GM10248 (cell line): ENCODE measurements around the gene PRKCE.

Experiments used
- CTCF ChIA-PET: fragments of 300-600 bp; sonication (Branson Sonifier 250); formaldehyde crosslinking; extraction: SDS; loops from one replicate; lab custom pipeline; 2021; ENCODE audit warnings: antibody characterized with exemption; lab: Yijun Ruan, JAX
- POLR2A ChIA-PET: fragments of 350-650 bp; sonication (Branson Sonifier 250); formaldehyde crosslinking; extraction: SDS; loops from one replicate; lab custom pipeline; 2020; ENCODE audit warnings: antibody characterized with exemption; lab: Yijun Ruan, JAX
- DNase-seq: peaks from one replicate; pipeline ENCODE4 v3.0.0; 2012; ENCODE audit errors: extremely low spot score
- TF ChIP-seq, protein P1 (sequence below): IDR thresholded peaks from 2 replicates; pipeline ENCODE4 v1.5.1; 2012; ENCODE audit warnings: mild to moderate bottlenecking, low read depth; ENCODE audit errors: extremely low read depth, missing control alignments, control extremely low read depth

PRKCE gene

GRCh38 chr2:46097714-46098480 lies 446.4 kb downstream of the PRKCE start:
- CTCF ChIA-PET, result interaction anchor here (0.8 to 2.6 kb wide), 5 partner anchors 10 to 362 kb away, joined by 3 to 9 read pairs (median 3); no protein-coding TSS in a partner anchor
- TF ChIP-seq, protein P1, sequence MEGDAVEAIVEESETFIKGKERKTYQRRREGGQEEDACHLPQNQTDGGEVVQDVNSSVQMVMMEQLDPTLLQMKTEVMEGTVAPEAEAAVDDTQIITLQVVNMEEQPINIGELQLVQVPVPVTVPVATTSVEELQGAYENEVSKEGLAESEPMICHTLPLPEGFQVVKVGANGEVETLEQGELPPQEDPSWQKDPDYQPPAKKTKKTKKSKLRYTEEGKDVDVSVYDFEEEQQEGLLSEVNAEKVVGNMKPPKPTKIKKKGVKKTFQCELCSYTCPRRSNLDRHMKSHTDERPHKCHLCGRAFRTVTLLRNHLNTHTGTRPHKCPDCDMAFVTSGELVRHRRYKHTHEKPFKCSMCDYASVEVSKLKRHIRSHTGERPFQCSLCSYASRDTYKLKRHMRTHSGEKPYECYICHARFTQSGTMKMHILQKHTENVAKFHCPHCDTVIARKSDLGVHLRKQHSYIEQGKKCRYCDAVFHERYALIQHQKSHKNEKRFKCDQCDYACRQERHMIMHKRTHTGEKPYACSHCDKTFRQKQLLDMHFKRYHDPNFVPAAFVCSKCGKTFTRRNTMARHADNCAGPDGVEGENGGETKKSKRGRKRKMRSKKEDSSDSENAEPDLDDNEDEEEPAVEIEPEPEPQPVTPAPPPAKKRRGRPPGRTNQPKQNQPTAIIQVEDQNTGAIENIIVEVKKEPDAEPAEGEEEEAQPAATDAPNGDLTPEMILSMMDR, result no peak
- no peak for DNase-seq
- POLR2A ChIA-PET, result no interaction called here

- CTCF ChIA-PET, result interaction anchor here (0.8 to 2.6 kb wide), 6 partner anchors 9 to 362 kb away, joined by 3 to 9 read pairs (median 3); no protein-coding TSS in a partner anchor
- TF ChIP-seq, protein P1, result no peak
- DNase-seq, result no peak
- POLR2A ChIA-PET, result no interaction called here
Observed at GRCh38 chr2:46098621-46099062, 447.2 kb downstream of the PRKCE start.

GRCh38 chr2:46101557-46102220 lies 450.2 kb downstream of the PRKCE start:
- ChIA-PET POLR2A (no interaction called here), CTCF (interaction anchor here (1.7 kb wide), 1 partner anchor 11 kb away, joined by 4 read pairs; no protein-coding TSS in a partner anchor)

DNA sequence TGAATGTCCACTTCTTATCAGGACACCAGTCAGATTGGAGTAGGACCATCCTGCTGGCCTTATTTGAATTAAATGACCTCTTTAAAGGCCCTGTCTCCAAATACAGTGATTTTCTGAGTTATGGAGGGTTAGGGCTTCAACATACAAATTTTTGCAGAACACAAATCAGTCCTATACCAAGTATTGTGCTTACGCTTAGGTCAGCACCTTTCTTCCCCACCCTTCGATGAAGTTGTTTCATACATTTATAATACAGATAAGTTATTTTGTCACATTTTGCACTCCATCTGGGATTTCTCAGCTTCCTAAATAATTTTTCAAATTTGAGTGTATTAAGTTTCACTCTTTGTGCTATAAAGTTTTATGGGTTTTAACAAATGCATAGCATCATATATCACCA lies 455.2 kb downstream of the PRKCE start:
- CTCF ChIA-PET, result interaction anchor here (1.1 to 2.7 kb wide), 2 partner anchors 8 to 37 kb away, joined by 3 to 9 read pairs; no protein-coding TSS in a partner anchor
- no peak for DNase-seq
- POLR2A ChIA-PET, result no interaction called here
- TF ChIP-seq, protein P1, result no peak

More at GRCh38 chr2:46101557-46102220, 450.2 kb downstream of the PRKCE start:
- DNase-seq, result no peak
- TF ChIP-seq, protein P1, result no peak

DNA sequence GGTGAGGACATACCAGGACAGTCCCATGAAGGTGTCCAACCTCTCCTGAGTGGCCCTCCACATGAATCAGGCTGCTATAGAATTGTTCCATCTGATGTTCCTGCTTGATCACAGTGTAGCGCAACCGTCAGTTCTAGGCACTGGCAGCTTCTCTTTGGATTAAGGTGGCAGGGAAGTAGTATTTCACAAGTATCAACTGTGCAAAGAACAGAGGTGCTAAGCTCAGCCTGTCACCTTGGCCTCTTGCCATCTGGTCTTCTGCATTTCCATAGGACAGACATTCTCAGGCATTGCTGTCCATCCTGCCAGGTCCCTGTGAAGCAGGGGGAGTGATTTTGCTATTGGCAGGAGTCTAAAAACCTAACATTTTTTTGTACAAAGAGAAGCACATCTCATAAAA lies 463.5 kb downstream of the PRKCE start:
- POLR2A ChIA-PET, result no interaction called here
- CTCF ChIA-PET, result no interaction called here
- TF ChIP-seq, protein P1, result no peak
- DNase-seq, result no peak

DNA sequence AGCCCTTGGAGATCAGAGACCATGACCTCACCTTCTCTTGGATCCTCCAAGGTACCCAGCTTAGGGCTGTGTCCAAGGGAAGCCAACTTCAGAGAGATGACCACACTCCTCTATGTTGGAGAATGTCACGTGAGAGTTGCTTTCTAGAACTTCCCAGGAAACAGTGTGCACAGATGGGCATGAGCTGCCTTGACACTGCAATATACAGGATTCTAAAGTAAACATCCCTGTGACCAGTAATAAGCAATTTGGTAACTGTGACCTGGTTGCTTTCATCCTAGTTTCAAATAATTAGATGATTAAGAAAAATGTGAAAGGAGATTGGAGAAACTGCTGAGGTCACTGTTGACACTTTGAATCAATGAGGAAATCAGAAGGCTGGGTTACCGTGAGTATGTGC lies 464.7 kb downstream of the PRKCE start:
- DNase-seq, result no peak
- TF ChIP-seq, protein P1, result no peak
- POLR2A ChIA-PET, result no interaction called here
- CTCF ChIA-PET, result interaction anchor here (1.4 to 2.9 kb wide), 2 partner anchors 12 to 53 kb away, joined by 3 to 17 read pairs; no protein-coding TSS in a partner anchor
